Caco-2 (cell line): ENCODE data around the gene TUFM. TPM values are rescaled to one million over a fixed set of nuclear protein-coding genes. Genes with fewer than 3 reads are reported as not detected.

Experiments
- BruUV-seq: library from RNA; stranded (reverse); fragments of 400-500 nt; replicated peaks from 2 replicates; lab custom pipeline; 2021; lab: Mats Ljungman, UMichigan
- CTCF ChIA-PET: fragments of 300-600 bp; sonication (Branson Sonifier 250); formaldehyde crosslinking; loops from one replicate; lab custom pipeline; 2022; ENCODE audit warnings: antibody characterized with exemption; lab: Charles Lee
- POLR2A ChIA-PET: fragments of 300-600 bp; sonication (Branson Sonifier 250); formaldehyde crosslinking; loops from one replicate; lab custom pipeline; 2022; ENCODE audit warnings: antibody characterized with exemption; lab: Charles Lee
- DNase-seq, 2 experiments: peaks; one replicate each; pipeline versions ENCODE4 v3.0.0 to v3.0.0-alpha.2; 2020 to 2022
- H3K27me3 ChIP-seq: replicated peaks from 2 replicates; pipeline ENCODE4 v1.6.0; 2011; ENCODE audit warnings: low read length; ENCODE audit not compliant: control insufficient read depth, insufficient read depth
- H3K36me3 ChIP-seq: 2 replicates; pipeline ENCODE4 v1.5.1; 2011; ENCODE audit warnings: low read length; ENCODE audit not compliant: control insufficient read depth, insufficient read depth
- H3K4me1 ChIP-seq: fragments of 250-450 bp; sonication (Bioruptor Pico); 2 replicates; pipeline ENCODE4 v1.5.1; 2020; ENCODE audit warnings: mild to moderate bottlenecking
- H3K4me3 ChIP-seq: 2 replicates; pipeline ENCODE4 v1.5.1; 2011; ENCODE audit warnings: low read depth, mild to moderate bottlenecking, control low read depth, low read length
- H3K9me3 ChIP-seq: fragments of 250-450 bp; sonication (Bioruptor Pico); 2 replicates; pipeline ENCODE4 v1.5.1; 2020; ENCODE audit warnings: mild to moderate bottlenecking, moderate library complexity
- H3K27ac Mint-ChIP-seq: one replicate; pipeline ENCODE4 v1.8.0; 2022; ENCODE audit warnings: mixed read lengths; ENCODE audit not compliant: unreplicated experiment
- H3K27me3 Mint-ChIP-seq: one replicate; pipeline ENCODE4 v1.8.0; 2022; ENCODE audit warnings: mixed read lengths; ENCODE audit not compliant: insufficient read depth, unreplicated experiment
- H3K36me3 Mint-ChIP-seq: one replicate; pipeline ENCODE4 v1.8.0; 2022; ENCODE audit warnings: mild to moderate bottlenecking, mixed read lengths; ENCODE audit not compliant: insufficient read depth, unreplicated experiment
- H3K4me1 Mint-ChIP-seq: one replicate; pipeline ENCODE4 v1.8.0; 2022; ENCODE audit warnings: low read depth, mixed read lengths; ENCODE audit not compliant: unreplicated experiment
- H3K4me3 Mint-ChIP-seq: one replicate; pipeline ENCODE4 v1.8.0; 2022; ENCODE audit warnings: mild to moderate bottlenecking, moderate library complexity, mixed read lengths; ENCODE audit not compliant: unreplicated experiment
- H3K9me3 Mint-ChIP-seq: one replicate; pipeline ENCODE4 v1.8.0; 2022; ENCODE audit warnings: mixed read lengths; ENCODE audit not compliant: unreplicated experiment
- intact Hi-C: fragments of 100-400 bp; cut with micrococcal nuclease; formaldehyde crosslinking; loops from one replicate; pipeline ENCODE4 v1.10.0; 2022; ENCODE audit not compliant: unreplicated experiment
- total RNA-seq: library from RNA; stranded (reverse); gene quantifications from 2 replicates; pipeline ENCODE4 v1.2.3, GENCODE V29; 2022
- TF ChIP-seq, protein P1 (sequence below), 2 experiments: fragments of 200-600 bp in 1 of 2; IDR thresholded peaks; 1 replicate in 1 of 2; 2 replicates in 1 of 2; pipeline versions ENCODE4 v1.5.1 to v1.8.0; 2011 to 2022; ENCODE audit warnings: antibody characterized with exemption in 1 of 2, control low read depth in 1 of 2, inconsistent platforms in 1 of 2, low read depth in 1 of 2, low read length in 1 of 2, mild to moderate bottlenecking in 1 of 2, moderate library complexity in 1 of 2; ENCODE audit not compliant: insufficient read depth in 1 of 2, severe bottlenecking in 1 of 2, unreplicated experiment in 1 of 2

TUFM gene
- total RNA-seq, 1 experiment from 2014 or later, result 207 TPM

DNA sequence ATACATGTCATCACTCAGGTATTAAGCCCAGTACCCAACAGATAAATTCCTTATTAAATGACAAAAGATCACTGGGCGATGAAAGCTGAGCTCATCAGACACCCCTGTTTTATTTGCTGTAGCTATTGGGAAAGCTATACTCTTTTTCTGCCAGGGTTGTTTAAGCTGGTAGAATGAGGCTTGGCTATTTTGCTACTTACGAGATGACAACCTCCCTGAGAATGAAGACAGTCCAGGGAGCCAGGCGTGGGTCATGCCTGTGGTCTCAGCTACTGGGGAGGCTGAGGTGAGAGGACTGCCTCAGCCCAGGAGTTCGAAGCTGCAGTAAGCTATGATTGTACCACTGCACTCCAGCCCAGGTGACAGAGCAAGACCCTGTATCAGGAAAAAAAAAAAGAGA is 13.2 kb upstream of the TUFM start:
- Mint-ChIP-seq H3K27me3 (no peaks in the 10 kb centered on the region), H3K4me3 (no peak overlapping the region), H3K9me3 (no peaks in the 10 kb centered on the region), H3K4me1 (no peaks in the 10 kb centered on the region), H3K36me3 (peaks cover 13% of the 10 kb centered on the region), H3K27ac (no peak overlapping the region)
- TF ChIP-seq, protein P1, sequence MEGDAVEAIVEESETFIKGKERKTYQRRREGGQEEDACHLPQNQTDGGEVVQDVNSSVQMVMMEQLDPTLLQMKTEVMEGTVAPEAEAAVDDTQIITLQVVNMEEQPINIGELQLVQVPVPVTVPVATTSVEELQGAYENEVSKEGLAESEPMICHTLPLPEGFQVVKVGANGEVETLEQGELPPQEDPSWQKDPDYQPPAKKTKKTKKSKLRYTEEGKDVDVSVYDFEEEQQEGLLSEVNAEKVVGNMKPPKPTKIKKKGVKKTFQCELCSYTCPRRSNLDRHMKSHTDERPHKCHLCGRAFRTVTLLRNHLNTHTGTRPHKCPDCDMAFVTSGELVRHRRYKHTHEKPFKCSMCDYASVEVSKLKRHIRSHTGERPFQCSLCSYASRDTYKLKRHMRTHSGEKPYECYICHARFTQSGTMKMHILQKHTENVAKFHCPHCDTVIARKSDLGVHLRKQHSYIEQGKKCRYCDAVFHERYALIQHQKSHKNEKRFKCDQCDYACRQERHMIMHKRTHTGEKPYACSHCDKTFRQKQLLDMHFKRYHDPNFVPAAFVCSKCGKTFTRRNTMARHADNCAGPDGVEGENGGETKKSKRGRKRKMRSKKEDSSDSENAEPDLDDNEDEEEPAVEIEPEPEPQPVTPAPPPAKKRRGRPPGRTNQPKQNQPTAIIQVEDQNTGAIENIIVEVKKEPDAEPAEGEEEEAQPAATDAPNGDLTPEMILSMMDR (IDR thresholded peaks at IDR 0.05; ENCODE audit: insufficient read depth in 1 of 2, low read depth in 1 of 2, low read length in 1 of 2, severe bottlenecking in 1 of 2, unreplicated experiment in 1 of 2), result no peak
- BruUV-seq, result no TSS peak
- ChIA-PET POLR2A (no interaction called here), CTCF (no interaction called here)
- no peaks in the 10 kb centered on the region for H3K36me3 ChIP-seq
- no peaks in the 10 kb centered on the region for H3K27me3 ChIP-seq
- no peaks in the 10 kb centered on the region for H3K4me1 ChIP-seq
- no peaks in the 10 kb centered on the region for H3K9me3 ChIP-seq
- intact Hi-C loops, result no loop called here
- no peak for DNase-seq
- H3K4me3 ChIP-seq, result no peak overlapping the region

DNA sequence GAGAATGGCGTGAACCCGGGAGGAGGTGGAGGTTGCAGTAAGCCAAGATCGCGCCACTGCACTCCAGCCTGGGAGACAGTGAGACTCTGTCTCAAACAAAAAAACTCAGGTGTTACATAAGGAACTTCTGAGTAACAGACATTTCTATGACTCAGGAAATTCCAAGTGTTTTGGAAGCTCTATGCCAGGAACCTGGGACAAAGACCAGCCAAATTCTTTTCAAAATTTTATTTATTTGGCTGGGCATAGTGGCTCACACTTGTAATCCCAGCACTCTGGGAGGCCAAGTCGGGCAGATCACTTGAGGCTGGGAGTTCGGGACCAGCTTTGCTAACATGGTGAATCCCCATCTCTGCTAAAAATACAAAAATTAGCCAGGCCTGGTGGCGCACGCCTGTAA is 12.3 kb upstream of the TUFM start:
- no peaks in the 10 kb centered on the region for H3K27me3 ChIP-seq
- H3K4me3 ChIP-seq, result no peak overlapping the region
- H3K4me1 Mint-ChIP-seq, result no peaks in the 10 kb centered on the region
- peaks cover 5% of the 10 kb centered on the region for H3K36me3 Mint-ChIP-seq
- H3K9me3 ChIP-seq, result no peaks in the 10 kb centered on the region
- H3K27me3 Mint-ChIP-seq, result no peaks in the 10 kb centered on the region
- CTCF ChIA-PET, result interaction anchor here (0.6 to 1.0 kb wide), 2 partner anchors 12 to 86 kb away, joined by 3 to 6 read pairs; no protein-coding TSS in a partner anchor
- POLR2A ChIA-PET, result no interaction called here
- BruUV-seq, result no TSS peak
- H3K9me3 Mint-ChIP-seq, result no peaks in the 10 kb centered on the region
- TF ChIP-seq, protein P1 (IDR thresholded peaks at IDR 0.05; ENCODE audit: insufficient read depth in 1 of 2, low read depth in 1 of 2, low read length in 1 of 2, severe bottlenecking in 1 of 2, unreplicated experiment in 1 of 2), result no peak
- DNase-seq, result no peak
- H3K27ac Mint-ChIP-seq, result no peak overlapping the region
- no peaks in the 10 kb centered on the region for H3K4me1 ChIP-seq
- H3K4me3 Mint-ChIP-seq, result no peak overlapping the region
- no peaks in the 10 kb centered on the region for H3K36me3 ChIP-seq
- intact Hi-C loops, result no loop called here

DNA sequence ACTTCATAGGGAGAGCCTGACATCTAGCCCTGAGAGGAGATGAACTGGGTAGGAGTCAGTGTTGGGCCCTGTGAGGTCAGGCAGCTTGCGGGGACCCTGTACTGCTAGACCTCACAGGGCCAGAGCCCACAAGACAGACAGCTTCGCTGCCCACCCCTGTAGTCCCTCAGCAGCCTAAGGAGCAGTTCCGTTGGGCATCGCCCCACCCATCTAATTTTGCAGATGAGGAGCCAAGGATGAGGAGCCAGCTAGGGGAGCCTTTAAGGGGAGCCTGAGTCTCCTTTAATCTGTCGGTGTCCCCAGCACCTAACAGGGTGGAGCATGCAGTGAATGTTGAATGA is 755 bp upstream of the TUFM start:
- H3K9me3 Mint-ChIP-seq, result no peaks in the 10 kb centered on the region
- 0 out of 2 replicates have a peak, but pooled peaks cover 8% of the 10 kb centered on the region for H3K4me1 ChIP-seq
- H3K9me3 ChIP-seq, result no peaks in the 10 kb centered on the region
- TF ChIP-seq, protein P1 (IDR thresholded peaks at IDR 0.05; ENCODE audit: insufficient read depth in 1 of 2, low read depth in 1 of 2, low read length in 1 of 2, severe bottlenecking in 1 of 2, unreplicated experiment in 1 of 2), result no peak
- BruUV-seq, result TSS peak; percentile 23
- POLR2A ChIA-PET, result interaction anchor here (0.5 to 1.9 kb wide), 3 partner anchors 16 to 541 kb away, joined by 3 to 6 read pairs (median 3); no protein-coding TSS in a partner anchor
- H3K4me3 Mint-ChIP-seq, result peak overlapping the region; percentile 92
- H3K27ac Mint-ChIP-seq, result peak overlapping the region; percentile 96
- H3K27me3 Mint-ChIP-seq, result no peaks in the 10 kb centered on the region
- peaks cover 4% of the 10 kb centered on the region for H3K36me3 ChIP-seq
- H3K27me3 ChIP-seq, result no peaks in the 10 kb centered on the region
- intact Hi-C loops, result loop anchor here (1.0 to 2.0 kb wide), 4 partner anchors 16 to 98 kb away; partner anchors contain the start of gene SH2B1
- H3K36me3 Mint-ChIP-seq, result peaks cover 46% of the 10 kb centered on the region
- DNase-seq, result no peak
- CTCF ChIA-PET, result interaction anchor here (0.9 to 1.5 kb wide), 2 partner anchors 16 to 98 kb away, joined by 3 to 5 read pairs; partner anchors contain the start of gene SH2B1
- H3K4me3 ChIP-seq, result peak overlapping the region; percentile 52
- no peaks in the 10 kb centered on the region for H3K4me1 Mint-ChIP-seq
